ENCODE results near the gene ARHGAP31. TPM values are rescaled to one million over a fixed set of nuclear protein-coding genes. Genes with fewer than 3 reads are reported as not detected.

ARHGAP31 gene
- polyA plus RNA-seq, 1 donor from 2014 or later = not detected

GRCh38 chr3:119338754-119339153 lies 44.6 kb downstream of the ARHGAP31 start:
- no peaks in the 10 kb centered on the region for H3K79me2 ChIP-seq (replicated peaks; ENCODE audit: insufficient read depth, low read length)
- H3K27me3 ChIP-seq (ENCODE audit: insufficient read depth, low read depth, low read length) = no peaks in the 10 kb centered on the region
- no peaks in the 10 kb centered on the region for H3K9me2 ChIP-seq (ENCODE audit: insufficient read depth, low read length)
- H3K4me3 ChIP-seq (ENCODE audit: low read length) = no peak overlapping the region
- H3K36me3 ChIP-seq (ENCODE audit: insufficient read depth, low read length) = no peaks in the 10 kb centered on the region
- no peak overlapping the region for H3K4me2 ChIP-seq (ENCODE audit: low read length)
- no peaks in the 10 kb centered on the region for H3F3A ChIP-seq (ENCODE audit: insufficient read depth, low read length, poor library complexity, severe bottlenecking)
- TF ChIP-seq SMC3 (conservative IDR thresholded peaks at IDR 0.05; ENCODE audit: poor library complexity) (no peak), TAF1 (IDR thresholded peaks at IDR 0.05; ENCODE audit: low read depth) (no peak), POLR2AphosphoS5 (IDR thresholded peaks at IDR 0.05) (no peak), RAD21 (conservative IDR thresholded peaks at IDR 0.05) (no peak), CTCF (IDR thresholded peaks at IDR 0.05; ENCODE audit: poor library complexity, severe bottlenecking) (no peak), EP300 (conservative IDR thresholded peaks at IDR 0.05; ENCODE audit: poor library complexity, severe bottlenecking) (no peak), EZH2 (IDR thresholded peaks at IDR 0.05; ENCODE audit: borderline replicate concordance, insufficient read depth, low read length, poor library complexity, severe bottlenecking) (no peak), MXI1 (conservative IDR thresholded peaks at IDR 0.05; ENCODE audit: poor library complexity, severe bottlenecking) (no peak)
- TF ChIP-seq, protein P1, sequence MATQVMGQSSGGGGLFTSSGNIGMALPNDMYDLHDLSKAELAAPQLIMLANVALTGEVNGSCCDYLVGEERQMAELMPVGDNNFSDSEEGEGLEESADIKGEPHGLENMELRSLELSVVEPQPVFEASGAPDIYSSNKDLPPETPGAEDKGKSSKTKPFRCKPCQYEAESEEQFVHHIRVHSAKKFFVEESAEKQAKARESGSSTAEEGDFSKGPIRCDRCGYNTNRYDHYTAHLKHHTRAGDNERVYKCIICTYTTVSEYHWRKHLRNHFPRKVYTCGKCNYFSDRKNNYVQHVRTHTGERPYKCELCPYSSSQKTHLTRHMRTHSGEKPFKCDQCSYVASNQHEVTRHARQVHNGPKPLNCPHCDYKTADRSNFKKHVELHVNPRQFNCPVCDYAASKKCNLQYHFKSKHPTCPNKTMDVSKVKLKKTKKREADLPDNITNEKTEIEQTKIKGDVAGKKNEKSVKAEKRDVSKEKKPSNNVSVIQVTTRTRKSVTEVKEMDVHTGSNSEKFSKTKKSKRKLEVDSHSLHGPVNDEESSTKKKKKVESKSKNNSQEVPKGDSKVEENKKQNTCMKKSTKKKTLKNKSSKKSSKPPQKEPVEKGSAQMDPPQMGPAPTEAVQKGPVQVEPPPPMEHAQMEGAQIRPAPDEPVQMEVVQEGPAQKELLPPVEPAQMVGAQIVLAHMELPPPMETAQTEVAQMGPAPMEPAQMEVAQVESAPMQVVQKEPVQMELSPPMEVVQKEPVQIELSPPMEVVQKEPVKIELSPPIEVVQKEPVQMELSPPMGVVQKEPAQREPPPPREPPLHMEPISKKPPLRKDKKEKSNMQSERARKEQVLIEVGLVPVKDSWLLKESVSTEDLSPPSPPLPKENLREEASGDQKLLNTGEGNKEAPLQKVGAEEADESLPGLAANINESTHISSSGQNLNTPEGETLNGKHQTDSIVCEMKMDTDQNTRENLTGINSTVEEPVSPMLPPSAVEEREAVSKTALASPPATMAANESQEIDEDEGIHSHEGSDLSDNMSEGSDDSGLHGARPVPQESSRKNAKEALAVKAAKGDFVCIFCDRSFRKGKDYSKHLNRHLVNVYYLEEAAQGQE (IDR thresholded peaks at IDR 0.05; ENCODE audit: borderline replicate concordance) = no peak
- H3K9me3 ChIP-seq (ENCODE audit: low read length) = no peaks in the 10 kb centered on the region
- no peak overlapping the region for H2AFZ ChIP-seq (ENCODE audit: low read depth, low read length)
- H4K20me1 ChIP-seq (ENCODE audit: insufficient read depth) = no peaks in the 10 kb centered on the region
- H3K27ac ChIP-seq (ENCODE audit: low read length) = no peak overlapping the region
- no peak overlapping the region for H3K9ac ChIP-seq (ENCODE audit: low read length)

DNA sequence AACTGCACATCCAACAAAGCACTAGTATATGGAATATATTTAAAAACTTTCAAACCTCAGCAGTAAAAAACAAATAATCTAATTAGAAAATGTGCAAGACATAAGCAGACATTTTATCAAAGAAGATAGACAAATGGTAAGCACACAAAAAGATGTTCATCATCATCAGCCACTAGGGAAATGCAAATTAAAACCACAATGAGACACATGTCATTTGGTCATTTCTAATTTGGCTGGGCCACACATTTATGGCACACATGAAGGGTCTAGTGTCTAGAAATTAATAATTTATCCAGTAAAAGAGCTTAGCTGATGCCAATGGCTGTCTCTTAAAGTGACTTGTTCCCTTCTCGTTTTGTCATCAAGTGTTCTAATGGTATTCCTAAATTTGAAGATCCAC lies 45.8 kb downstream of the ARHGAP31 start:
- no peaks in the 10 kb centered on the region for H3K9me3 ChIP-seq (ENCODE audit: low read length)
- no peaks in the 10 kb centered on the region for H3F3A ChIP-seq (ENCODE audit: insufficient read depth, low read length, poor library complexity, severe bottlenecking)
- H3K79me2 ChIP-seq (replicated peaks; ENCODE audit: insufficient read depth, low read length) = no peaks in the 10 kb centered on the region
- no peaks in the 10 kb centered on the region for H3K36me3 ChIP-seq (ENCODE audit: insufficient read depth, low read length)
- no peak overlapping the region for H3K9ac ChIP-seq (ENCODE audit: low read length)
- H3K9me2 ChIP-seq (ENCODE audit: insufficient read depth, low read length) = no peaks in the 10 kb centered on the region
- no peak overlapping the region for H3K4me2 ChIP-seq (ENCODE audit: low read length)
- H2AFZ ChIP-seq (ENCODE audit: low read depth, low read length) = no peak overlapping the region
- no peaks in the 10 kb centered on the region for H4K20me1 ChIP-seq (ENCODE audit: insufficient read depth)
- no peak overlapping the region for H3K27ac ChIP-seq (ENCODE audit: low read length)
- no peak overlapping the region for H3K4me3 ChIP-seq (ENCODE audit: low read length)
- TF ChIP-seq EZH2 (IDR thresholded peaks at IDR 0.05; ENCODE audit: borderline replicate concordance, insufficient read depth, low read length, poor library complexity, severe bottlenecking) (no peak), MXI1 (conservative IDR thresholded peaks at IDR 0.05; ENCODE audit: poor library complexity, severe bottlenecking) (no peak), SMC3 (conservative IDR thresholded peaks at IDR 0.05; ENCODE audit: poor library complexity) (no peak), POLR2AphosphoS5 (IDR thresholded peaks at IDR 0.05) (no peak), TAF1 (IDR thresholded peaks at IDR 0.05; ENCODE audit: low read depth) (no peak), EP300 (conservative IDR thresholded peaks at IDR 0.05; ENCODE audit: poor library complexity, severe bottlenecking) (no peak), RAD21 (conservative IDR thresholded peaks at IDR 0.05) (no peak), CTCF (IDR thresholded peaks at IDR 0.05; ENCODE audit: poor library complexity, severe bottlenecking) (no peak)
- TF ChIP-seq, protein P1 (IDR thresholded peaks at IDR 0.05; ENCODE audit: borderline replicate concordance) = no peak
- H3K27me3 ChIP-seq (ENCODE audit: insufficient read depth, low read depth, low read length) = no peaks in the 10 kb centered on the region

Data from neural cell (in vitro differentiated cells).